Left cardiac atrium (tissue), 4 donors: ENCODE results near the gene FAM81A. TPM values are rescaled to one million over a fixed set of nuclear protein-coding genes. Genes with fewer than 3 reads are reported as not detected.
"Not testable (repeated sequence)": the region's sequence is repeated elsewhere in the genome, so short reads cannot be mapped to it uniquely, and the experiment has no call there.

ENCODE experiments used
- ATAC-seq, 2 donors: fragments of 200-7000 bp; cut with Tn5 transposase; one replicate each; pipeline ENCODE4 v1.9.1; 2020; ENCODE audit warnings: mild to moderate bottlenecking in 2 of 2, moderate library complexity in 2 of 2
- DNase-seq: peaks from one replicate; pipeline ENCODE4 v3.0.0-alpha.2; 2020
- intact Hi-C, 2 donors: fragments of 100-400 bp; cut with DNase I; formaldehyde crosslinking; loops; one replicate each; pipeline versions ENCODE4 v1.14.1 to v1.15.1; 2022 to 2023
- total RNA-seq, 2 donors: library from RNA; stranded (reverse); fragmentation: NEBNext Ultra II Directional; extraction: Animal tissue kit (Norgen Biotek cat#: 25700); gene quantifications; one replicate each; pipeline ENCODE4 v1.2.1, GENCODE V29; 2021
- donor health status: DM: no; HTN: yes; CAD: no.
- donor health status: DM: no; HTN: yes; CAD: no; lungs with severe emphysema.
- donor health status: DM: yes; HTN: yes; CAD: no.
- donor health status: Dilated cardiomyopathy.

Gene FAM81A
- total RNA-seq, 2 donors from 2014 or later: 2.4 to 3.7 TPM

DNA sequence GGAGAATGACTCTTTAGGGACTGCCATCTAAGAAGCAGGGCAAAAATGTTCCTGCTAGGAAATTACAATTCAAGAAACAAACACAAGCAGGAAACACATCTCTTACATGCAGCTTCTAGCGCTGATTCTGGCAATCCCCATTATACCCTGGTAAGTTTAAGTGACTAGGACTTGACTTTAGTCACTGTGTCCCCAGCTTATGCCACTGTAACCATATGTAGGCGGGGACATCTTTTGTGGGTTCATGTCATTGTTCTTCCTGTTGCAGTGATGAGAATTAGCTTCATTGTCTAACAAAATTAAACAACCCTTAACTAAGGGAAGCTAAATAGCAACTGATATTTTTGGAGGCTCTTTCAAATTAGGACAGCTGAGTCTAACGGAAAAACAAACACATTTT is 17.9 kb upstream of the FAM81A start:
- intact Hi-C loops: no loop called here
- DNase-seq: no peak
- no peak for ATAC-seq

GRCh38 chr15:59420986-59421618 is 16.9 kb upstream of the FAM81A start:
- ATAC-seq (no peak), DNase-seq (no peak)
- intact Hi-C loops: no loop called here

GRCh38 chr15:59424616-59425015 is 13.4 kb upstream of the FAM81A start:
- intact Hi-C loops: no loop called here

GRCh38 chr15:59428898-59429297 is 9.1 kb upstream of the FAM81A start:
- DNase-seq, intact Hi-C loops, ATAC-seq: not testable (repeated sequence)

More at GRCh38 chr15:59424616-59425015, 13.4 kb upstream of the FAM81A start:
- DNase-seq (no peak), ATAC-seq (no peak)

DNA sequence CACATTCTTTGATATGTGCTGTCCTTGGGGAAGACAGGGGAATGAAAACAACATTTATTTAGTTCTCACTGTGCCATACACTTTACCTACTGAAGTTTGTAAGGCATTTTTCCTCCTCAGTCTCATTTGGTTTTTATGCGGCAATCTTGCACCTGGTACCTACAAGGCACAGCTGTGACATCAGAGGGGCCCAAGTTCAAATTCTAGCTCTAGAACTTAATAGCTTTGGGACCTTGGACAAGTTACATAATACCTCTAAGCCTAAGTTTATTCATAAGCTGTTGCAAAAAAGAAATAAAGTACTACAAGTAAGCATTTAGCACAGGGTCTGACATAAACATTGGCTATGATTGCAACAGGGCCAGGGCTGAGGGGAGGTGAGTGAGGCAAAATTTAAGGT is 5.6 kb upstream of the FAM81A start:
- ATAC-seq (no peak), DNase-seq (no peak)
- intact Hi-C loops: no loop called here

- intact Hi-C loops: no loop called here
- DNase-seq: no peak
- ATAC-seq: no peak
Observed at GRCh38 chr15:59434481-59434880, 3.5 kb upstream of the FAM81A start.

- DNase-seq (no peak), ATAC-seq (peak in 1 of 2 donors; percentile 16)
Observed at GRCh38 chr15:59436774-59437141, 1.2 kb upstream of the FAM81A start.

DNA sequence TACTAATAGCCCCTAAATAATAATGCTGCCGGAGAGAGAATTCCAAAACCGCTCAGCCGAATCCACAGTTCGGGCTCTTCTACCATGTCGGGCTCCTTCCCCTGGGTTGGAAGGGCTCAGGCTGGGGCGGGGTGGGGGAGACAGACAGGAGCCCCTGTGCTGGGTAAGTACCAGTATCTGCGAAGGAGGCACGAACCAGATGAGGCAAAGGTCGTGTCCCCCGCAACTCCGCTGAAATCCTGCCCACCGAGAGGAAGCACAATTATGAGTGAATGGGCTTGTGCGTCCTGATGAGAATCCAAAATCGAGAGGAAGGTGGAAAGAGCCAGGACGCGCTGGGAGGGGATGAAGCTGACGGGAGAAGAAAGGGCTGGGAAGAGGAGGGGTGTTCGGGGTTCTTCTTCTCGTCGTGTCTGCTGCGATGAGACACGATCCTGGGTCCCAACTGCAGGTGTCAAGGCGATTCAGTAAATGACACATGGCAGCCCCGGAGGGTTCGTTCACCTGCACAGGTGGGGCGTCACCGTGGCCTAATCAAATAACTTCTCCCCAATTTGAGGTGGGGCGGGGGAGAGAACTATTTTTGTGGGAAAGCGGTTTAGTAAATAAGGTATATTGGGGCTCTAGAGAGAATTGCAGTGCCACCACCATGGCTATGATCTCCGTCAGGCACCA is 707 bp upstream of the FAM81A start:
- no peak for DNase-seq
- peak in 1 of 2 donors; percentile 16 for ATAC-seq
- intact Hi-C loops: loop anchor here in 1 of 2 donors (5.0 kb wide), 1 partner anchor 65 kb away; the partner anchor contains the start of gene MYO1E

More at GRCh38 chr15:59436774-59437141, 1.2 kb upstream of the FAM81A start:
- intact Hi-C loops: loop anchor here in 1 of 2 donors (5.0 kb wide), 1 partner anchor 64 kb away; the partner anchor contains the start of gene MYO1E

DNA sequence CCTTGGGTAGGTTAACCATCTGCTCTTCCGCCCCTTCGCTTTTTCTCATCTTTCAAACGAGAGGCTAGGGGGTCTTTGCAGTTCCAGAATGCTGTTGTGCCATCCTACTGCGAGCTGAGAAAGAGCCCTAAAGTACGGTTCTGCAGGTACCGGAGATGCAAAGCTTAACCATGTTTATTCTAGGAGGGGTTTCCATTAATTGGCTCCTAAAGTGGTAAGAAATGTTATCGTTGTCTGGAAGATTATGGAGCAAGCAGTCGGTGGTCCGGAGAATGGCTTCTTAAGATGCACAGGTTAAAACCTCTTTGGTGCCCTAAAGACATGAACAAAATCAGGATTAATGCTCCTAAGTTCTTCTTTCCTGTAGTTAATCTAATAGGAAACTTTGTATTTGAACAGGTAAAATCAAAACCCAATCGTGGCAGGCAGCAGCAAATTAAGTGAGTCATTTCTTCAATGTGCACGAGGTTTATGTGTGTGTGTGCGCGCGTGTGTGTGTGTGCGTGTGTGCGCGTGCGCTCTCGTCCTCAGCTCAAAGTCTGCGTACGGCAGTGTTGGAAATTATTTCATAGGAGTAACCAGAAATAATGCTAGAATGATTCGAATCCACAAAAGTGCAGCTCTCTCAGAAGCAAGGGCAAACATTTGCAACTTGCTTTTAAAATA is 772 bp downstream of the FAM81A start:
- ATAC-seq (no peak), DNase-seq (no peak)
- intact Hi-C loops: loop anchor here in 1 of 2 donors (5.0 kb wide), 1 partner anchor 66 kb away; the partner anchor contains the start of gene MYO1E

DNA sequence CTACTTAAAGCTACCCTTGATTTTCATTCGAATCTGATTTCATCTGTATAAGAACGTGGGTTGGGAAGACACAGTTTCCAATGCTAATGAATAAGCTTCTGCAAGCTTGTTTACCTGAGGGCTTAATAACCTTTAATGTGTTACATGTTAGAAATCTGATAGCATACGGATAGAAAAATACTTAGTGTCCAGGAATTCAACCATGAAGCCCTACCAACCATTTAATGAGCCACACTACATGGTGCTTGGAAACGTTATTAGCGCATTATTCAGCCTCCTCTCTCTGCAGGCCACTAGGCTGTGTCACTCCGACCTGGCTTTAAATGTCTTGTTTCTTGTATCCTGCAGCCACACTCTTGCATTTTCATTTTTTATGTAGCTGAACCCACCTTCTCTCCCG is 1.6 kb downstream of the FAM81A start:
- no peak for ATAC-seq
- intact Hi-C loops: loop anchor here in 1 of 2 donors (5.0 kb wide), 1 partner anchor 67 kb away; the partner anchor contains the start of gene MYO1E
- no peak for DNase-seq

DNA sequence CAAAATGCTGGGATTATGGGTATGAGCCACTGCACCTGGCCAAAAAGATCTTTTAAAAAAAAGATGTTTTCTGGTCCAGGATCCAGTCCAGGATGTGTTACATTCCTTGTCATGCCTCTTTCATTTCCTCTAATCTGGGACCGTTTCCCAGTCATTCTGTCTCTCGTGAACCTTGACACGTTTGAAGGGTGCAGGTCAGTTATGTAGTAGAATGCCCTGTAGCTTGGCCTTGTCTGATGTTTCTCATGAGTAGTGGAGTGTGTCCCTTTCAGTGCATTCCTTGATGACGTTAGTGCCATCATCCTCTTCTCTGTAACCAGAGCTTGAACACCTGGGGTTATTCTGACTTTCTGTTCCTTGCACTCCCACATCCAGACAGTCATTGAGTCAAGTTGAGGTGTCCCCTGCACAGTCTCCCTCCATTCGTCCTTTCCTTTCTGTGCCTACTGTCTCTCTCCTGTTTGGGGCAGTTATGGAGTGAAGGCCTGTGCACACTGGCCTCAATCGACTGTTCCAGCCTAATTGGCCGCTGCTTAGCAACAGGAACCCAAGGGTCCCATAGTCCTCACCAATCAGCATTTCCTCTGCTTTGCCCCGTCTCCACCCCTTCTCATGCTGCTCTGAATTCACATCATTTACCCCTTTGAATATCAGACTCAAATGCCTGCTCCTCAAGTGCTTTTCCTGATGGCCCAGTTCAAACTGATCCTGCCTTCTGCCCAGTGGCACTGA is 5.5 kb downstream of the FAM81A start:
- intact Hi-C loops: no loop called here
- ATAC-seq: no peak
- no peak for DNase-seq

DNA sequence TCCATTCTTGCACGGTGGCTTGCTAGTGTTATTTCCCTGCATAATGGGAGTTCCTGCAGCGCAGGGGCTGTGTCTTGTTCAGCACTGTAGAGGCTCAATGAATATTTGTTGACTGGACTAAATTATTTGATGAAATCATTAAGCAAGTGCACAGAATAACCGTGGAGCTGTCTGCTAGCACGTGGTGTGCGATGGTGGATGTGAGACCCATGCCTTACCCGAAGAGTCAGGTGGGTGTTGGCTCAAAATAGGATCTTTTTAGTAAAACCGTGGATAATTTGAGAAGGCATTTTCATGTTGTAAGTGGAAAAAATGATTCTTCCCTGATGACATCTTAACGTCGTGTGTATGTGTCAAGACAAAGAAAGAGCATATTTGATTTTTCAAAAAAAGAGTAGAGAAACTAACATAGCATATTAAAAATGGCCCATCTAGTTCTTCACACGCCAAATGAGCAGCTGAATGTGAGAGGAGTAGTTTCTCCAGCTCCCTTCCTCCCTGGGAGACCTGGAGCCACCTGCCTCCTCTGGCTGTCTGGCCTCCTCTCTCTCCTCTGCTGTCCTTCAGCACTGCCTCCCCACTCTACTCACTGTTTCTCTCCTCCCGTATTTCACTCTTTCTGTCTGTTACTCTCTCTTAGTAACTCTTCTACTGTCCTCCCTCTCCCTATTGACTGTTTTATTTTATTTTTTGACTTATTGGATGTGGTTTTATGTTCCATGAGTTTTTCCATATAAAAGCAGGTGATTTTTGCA is 6.3 kb downstream of the FAM81A start:
- intact Hi-C loops: no loop called here

DNA sequence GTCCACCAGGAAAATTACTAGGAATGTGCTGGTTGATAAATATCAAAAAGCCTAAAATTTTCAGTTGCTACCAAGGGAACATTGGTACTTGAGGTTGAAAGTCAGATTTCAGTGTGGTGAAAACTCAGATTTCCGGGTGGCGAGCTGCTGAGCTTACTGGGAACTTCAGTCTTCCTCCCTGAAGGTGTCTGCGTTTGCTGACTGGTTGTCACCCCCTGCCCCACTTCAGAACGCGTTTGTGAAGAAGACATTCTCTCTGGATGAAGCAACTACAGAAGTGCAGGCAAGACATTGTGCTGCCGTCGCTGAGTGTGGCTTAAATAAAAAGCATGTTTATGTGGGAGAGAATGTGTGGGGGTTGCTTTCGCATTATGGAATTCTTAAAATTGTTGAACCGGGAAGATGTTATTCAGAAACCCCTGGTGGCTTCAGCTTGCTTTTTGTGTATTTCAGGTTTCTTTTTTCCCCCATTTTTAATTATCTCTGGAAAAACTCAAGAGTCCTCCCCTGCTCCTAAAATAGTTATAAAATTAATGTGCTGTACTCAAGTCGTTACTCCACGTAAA is 7.1 kb downstream of the FAM81A start:
- no peak for ATAC-seq
- intact Hi-C loops: no loop called here
- DNase-seq: no peak

More for the DNA sequence above, 6.3 kb downstream of the FAM81A start:
- no peak for DNase-seq
- no peak for ATAC-seq

DNA sequence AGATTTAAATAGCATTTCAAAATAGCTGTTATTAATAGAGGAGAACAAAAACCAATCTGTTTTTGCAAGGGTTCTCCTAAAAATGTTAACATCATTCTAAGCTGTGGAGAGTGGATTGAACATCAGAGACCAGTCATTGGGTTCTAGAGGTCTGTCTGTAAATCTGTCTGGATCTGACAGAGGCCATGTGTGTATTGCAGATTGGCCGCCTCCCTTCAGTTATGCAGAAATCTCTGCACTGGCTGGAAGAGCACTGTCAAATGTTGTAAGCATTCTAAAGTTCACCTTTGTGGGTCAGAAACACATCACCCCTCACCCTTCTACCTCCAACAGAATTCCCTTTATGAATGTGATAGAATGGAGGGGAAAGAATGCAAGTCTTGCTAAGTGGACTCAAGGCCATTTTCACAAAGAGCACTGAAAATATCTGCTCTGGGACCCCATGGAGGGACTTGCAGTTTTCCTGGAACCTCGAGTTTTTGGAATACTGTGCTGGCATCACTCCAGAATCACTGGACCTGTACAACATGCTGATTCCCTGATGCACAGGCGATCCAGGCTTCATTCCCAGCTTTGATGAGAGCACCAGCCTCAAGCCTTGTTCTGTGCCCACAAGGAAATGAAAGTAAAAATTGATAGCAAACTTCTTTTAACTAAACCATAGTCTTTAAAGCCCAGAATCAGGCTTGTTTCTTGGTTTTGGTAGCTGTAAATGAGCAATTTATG is 8.4 kb downstream of the FAM81A start:
- intact Hi-C loops: no loop called here
- DNase-seq: no peak
- no peak for ATAC-seq

GRCh38 chr15:59447367-59447766 is 9.4 kb downstream of the FAM81A start:
- ATAC-seq: no peak
- no peak for DNase-seq
- intact Hi-C loops: no loop called here

- ATAC-seq (no peak), DNase-seq (no peak)
- intact Hi-C loops: no loop called here
Observed at GRCh38 chr15:59448871-59449270, 10.9 kb downstream of the FAM81A start.

GRCh38 chr15:59453474-59454215 is 15.7 kb downstream of the FAM81A start:
- ATAC-seq (no peak), DNase-seq (no peak)
- intact Hi-C loops: no loop called here
